PFSK-1 (cell line): ENCODE results near the gene NFKB1.

Experiments used
- POLR2AphosphoS5 ChIP-seq: IDR thresholded peaks from 2 replicates; pipeline ENCODE4 v1.6.1; 2012; ENCODE audit warnings: low read depth, mild to moderate bottlenecking, control low read depth, low read length, moderate library complexity
- SIN3A ChIP-seq: IDR thresholded peaks from 2 replicates; pipeline ENCODE4 v1.6.1; 2012; ENCODE audit warnings: mild to moderate bottlenecking, low read length, moderate library complexity, borderline replicate concordance; ENCODE audit not compliant: insufficient read depth
- TAF1 ChIP-seq: IDR thresholded peaks from 2 replicates; pipeline ENCODE4 v1.6.1; 2012; ENCODE audit warnings: low read length, control low read depth, borderline replicate concordance; ENCODE audit not compliant: insufficient read depth
- TF ChIP-seq, protein P1 (sequence below), 2 experiments: IDR thresholded peaks; 2 replicates each; pipeline versions ENCODE4 v1.6.1 to v1.8.0; 2011 to 2012; ENCODE audit warnings: low read depth in 2 of 2, low read length in 2 of 2, control low read depth in 1 of 2, inconsistent platforms in 1 of 2, mild to moderate bottlenecking in 1 of 2, moderate library complexity in 1 of 2; ENCODE audit not compliant: insufficient read depth in 1 of 2

DNA sequence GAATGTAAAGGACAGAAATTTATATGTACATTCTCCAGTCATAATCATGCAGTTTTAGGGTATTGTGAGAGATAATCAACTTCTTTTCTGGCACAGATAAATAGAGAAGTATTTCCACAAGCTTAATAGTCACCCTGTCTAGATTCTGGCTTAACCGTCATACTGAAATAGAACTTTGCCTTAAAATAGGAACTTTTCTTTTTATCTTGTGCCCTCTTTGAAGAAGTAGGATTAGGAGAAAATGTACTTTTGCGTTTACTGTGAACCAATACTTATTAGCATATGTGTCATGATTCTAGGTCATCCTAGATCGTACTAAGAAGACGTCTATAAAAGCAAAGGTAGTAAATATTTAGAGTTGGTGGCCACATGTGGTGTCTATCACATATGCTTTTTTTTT lies 95.4 kb downstream of the NFKB1 start:
- TF ChIP-seq POLR2AphosphoS5: no peak
- TF ChIP-seq, protein P1, sequence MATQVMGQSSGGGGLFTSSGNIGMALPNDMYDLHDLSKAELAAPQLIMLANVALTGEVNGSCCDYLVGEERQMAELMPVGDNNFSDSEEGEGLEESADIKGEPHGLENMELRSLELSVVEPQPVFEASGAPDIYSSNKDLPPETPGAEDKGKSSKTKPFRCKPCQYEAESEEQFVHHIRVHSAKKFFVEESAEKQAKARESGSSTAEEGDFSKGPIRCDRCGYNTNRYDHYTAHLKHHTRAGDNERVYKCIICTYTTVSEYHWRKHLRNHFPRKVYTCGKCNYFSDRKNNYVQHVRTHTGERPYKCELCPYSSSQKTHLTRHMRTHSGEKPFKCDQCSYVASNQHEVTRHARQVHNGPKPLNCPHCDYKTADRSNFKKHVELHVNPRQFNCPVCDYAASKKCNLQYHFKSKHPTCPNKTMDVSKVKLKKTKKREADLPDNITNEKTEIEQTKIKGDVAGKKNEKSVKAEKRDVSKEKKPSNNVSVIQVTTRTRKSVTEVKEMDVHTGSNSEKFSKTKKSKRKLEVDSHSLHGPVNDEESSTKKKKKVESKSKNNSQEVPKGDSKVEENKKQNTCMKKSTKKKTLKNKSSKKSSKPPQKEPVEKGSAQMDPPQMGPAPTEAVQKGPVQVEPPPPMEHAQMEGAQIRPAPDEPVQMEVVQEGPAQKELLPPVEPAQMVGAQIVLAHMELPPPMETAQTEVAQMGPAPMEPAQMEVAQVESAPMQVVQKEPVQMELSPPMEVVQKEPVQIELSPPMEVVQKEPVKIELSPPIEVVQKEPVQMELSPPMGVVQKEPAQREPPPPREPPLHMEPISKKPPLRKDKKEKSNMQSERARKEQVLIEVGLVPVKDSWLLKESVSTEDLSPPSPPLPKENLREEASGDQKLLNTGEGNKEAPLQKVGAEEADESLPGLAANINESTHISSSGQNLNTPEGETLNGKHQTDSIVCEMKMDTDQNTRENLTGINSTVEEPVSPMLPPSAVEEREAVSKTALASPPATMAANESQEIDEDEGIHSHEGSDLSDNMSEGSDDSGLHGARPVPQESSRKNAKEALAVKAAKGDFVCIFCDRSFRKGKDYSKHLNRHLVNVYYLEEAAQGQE (IDR thresholded peaks at IDR 0.05; ENCODE audit: insufficient read depth in 1 of 2, low read depth in 2 of 2, low read length in 2 of 2): no peak
- TF ChIP-seq TAF1: no peak
- no peak for TF ChIP-seq SIN3A
